Measurements from ENCODE around the gene WSB1.
"Not testable (repeated sequence)": the region's sequence is repeated elsewhere in the genome, so short reads cannot be mapped to it uniquely, and the experiment has no call there.

Gene WSB1

GRCh38 chr17:27269201-27269600 is 24.7 kb upstream of the WSB1 start (continued):
- TF ChIP-seq, protein P1, sequence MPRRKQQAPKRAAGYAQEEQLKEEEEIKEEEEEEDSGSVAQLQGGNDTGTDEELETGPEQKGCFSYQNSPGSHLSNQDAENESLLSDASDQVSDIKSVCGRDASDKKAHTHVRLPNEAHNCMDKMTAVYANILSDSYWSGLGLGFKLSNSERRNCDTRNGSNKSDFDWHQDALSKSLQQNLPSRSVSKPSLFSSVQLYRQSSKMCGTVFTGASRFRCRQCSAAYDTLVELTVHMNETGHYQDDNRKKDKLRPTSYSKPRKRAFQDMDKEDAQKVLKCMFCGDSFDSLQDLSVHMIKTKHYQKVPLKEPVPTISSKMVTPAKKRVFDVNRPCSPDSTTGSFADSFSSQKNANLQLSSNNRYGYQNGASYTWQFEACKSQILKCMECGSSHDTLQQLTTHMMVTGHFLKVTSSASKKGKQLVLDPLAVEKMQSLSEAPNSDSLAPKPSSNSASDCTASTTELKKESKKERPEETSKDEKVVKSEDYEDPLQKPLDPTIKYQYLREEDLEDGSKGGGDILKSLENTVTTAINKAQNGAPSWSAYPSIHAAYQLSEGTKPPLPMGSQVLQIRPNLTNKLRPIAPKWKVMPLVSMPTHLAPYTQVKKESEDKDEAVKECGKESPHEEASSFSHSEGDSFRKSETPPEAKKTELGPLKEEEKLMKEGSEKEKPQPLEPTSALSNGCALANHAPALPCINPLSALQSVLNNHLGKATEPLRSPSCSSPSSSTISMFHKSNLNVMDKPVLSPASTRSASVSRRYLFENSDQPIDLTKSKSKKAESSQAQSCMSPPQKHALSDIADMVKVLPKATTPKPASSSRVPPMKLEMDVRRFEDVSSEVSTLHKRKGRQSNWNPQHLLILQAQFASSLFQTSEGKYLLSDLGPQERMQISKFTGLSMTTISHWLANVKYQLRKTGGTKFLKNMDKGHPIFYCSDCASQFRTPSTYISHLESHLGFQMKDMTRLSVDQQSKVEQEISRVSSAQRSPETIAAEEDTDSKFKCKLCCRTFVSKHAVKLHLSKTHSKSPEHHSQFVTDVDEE (CRISPR knock-in tag; IDR thresholded peaks at IDR 0.05), result no peak
- TF ChIP-seq POU6F1 (CRISPR knock-in tag; IDR thresholded peaks at IDR 0.05; ENCODE audit: borderline replicate concordance, low read depth) (no peak), ZNF70 (CRISPR knock-in tag; IDR thresholded peaks at IDR 0.05) (no peak), CSDC2 (CRISPR knock-in tag; IDR thresholded peaks at IDR 0.05) (no peak), RARB (CRISPR knock-in tag; IDR thresholded peaks at IDR 0.05) (no peak)

- TF ChIP-seq BACH2 (CRISPR knock-in tag; IDR thresholded peaks at IDR 0.05; ENCODE audit: borderline replicate concordance), result no peak
- no peak for ATAC-seq
These were observed 23.9 kb upstream of the WSB1 start for GRCh38 chr17:27269974-27270373.

DNA sequence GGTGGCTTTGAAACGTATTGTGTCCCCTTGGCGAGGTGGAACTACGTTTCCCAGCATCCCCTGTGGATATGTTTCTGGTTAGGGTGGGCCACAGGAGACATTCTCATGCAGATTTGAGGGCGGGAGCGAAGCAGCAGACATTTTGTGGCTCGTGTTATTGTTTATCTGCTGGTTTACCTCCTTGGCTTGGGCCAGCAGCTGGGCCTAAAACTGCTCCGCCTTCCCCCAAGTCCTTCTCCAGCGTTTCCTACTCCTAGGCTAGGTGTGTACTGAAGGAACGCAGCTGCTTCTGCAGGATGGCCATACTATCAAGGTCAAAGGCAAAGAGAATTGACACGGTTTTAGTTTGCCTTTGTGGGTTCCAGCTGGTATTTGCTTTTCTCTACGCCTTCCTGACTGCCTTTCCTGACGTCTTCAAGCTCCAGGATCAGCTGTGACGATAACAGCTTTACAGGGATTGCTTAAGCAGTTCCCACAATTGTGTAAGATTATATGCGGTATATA is 17.2 kb upstream of the WSB1 start:
- TF ChIP-seq ZFP30 (CRISPR knock-in tag; IDR thresholded peaks at IDR 0.05) (no peak), CSRNP3 (CRISPR knock-in tag; IDR thresholded peaks at IDR 0.05) (no peak), OSR1 (CRISPR knock-in tag; IDR thresholded peaks at IDR 0.05) (no peak), ZNF565 (CRISPR knock-in tag; conservative IDR thresholded peaks at IDR 0.05; ENCODE audit: low read depth) (no peak), RARB (CRISPR knock-in tag; IDR thresholded peaks at IDR 0.05) (no peak), TCF4 (CRISPR knock-in tag; IDR thresholded peaks at IDR 0.05; ENCODE audit: borderline replicate concordance) (no peak), ZC3H10 (CRISPR knock-in tag; IDR thresholded peaks at IDR 0.05) (no peak), PATZ1 (CRISPR knock-in tag; IDR thresholded peaks at IDR 0.05; ENCODE audit: borderline replicate concordance) (no peak), SNAI2 (CRISPR knock-in tag; IDR thresholded peaks at IDR 0.05) (no peak), ZFP3 (CRISPR knock-in tag; IDR thresholded peaks at IDR 0.05) (no peak)
- TF ChIP-seq, protein P1 (CRISPR knock-in tag; IDR thresholded peaks at IDR 0.05), result no peak
- TF ChIP-seq, protein P2, sequence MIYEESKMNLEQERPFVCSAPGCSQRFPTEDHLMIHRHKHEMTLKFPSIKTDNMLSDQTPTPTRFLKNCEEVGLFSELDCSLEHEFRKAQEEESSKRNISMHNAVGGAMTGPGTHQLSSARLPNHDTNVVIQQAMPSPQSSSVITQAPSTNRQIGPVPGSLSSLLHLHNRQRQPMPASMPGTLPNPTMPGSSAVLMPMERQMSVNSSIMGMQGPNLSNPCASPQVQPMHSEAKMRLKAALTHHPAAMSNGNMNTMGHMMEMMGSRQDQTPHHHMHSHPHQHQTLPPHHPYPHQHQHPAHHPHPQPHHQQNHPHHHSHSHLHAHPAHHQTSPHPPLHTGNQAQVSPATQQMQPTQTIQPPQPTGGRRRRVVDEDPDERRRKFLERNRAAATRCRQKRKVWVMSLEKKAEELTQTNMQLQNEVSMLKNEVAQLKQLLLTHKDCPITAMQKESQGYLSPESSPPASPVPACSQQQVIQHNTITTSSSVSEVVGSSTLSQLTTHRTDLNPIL (CRISPR knock-in tag; IDR thresholded peaks at IDR 0.05; ENCODE audit: low read depth), result no peak
- no peak for ATAC-seq

DNA sequence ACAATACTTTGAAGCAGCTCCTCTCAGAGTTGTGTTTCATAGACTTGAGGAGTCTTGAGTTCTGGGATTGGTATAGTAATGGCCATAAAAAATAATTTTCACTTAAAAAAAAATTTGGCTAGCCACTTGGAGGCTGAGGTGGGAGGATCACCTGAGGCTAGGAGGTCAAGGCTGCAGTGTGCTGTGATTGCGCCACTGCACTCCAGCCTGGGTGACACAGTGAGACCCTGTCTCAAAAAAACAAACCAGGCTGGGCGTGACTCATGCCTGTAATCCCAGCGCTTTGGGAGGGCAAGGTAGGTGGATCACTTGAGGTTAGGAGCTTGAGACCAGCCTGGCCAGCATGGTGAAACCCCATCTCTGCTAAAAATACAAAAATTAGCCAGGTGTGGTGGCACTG is 14.8 kb upstream of the WSB1 start:
- not testable (repeated sequence) for ATAC-seq
